Mesenchymal stem cell (in vitro differentiated cells and primary cell): Measurements from ENCODE around the gene TTC9B.

Experiments used
- DNase-seq: peaks from one replicate; pipeline ENCODE4 v3.0.0-alpha.2; 2013
- H2AFZ ChIP-seq: one replicate; pipeline ENCODE4 v1.6.1; 2013; ENCODE audit warnings: low read depth, mild to moderate bottlenecking, control low read depth, inconsistent platforms, low read length, moderate library complexity
- H2AK5ac ChIP-seq: 2 replicates; pipeline ENCODE4 v1.6.1; 2013; ENCODE audit warnings: low read length, moderate library complexity, mild to moderate bottlenecking, inconsistent platforms; ENCODE audit not compliant: severe bottlenecking
- H2BK120ac ChIP-seq: one replicate; pipeline ENCODE4 v1.6.1; 2013; ENCODE audit warnings: low read depth, mild to moderate bottlenecking, inconsistent platforms, low read length, moderate library complexity
- H2BK12ac ChIP-seq, 2 experiments: one replicate each; pipeline ENCODE4 v1.6.1; 2013; ENCODE audit warnings: inconsistent platforms in 2 of 2, low read length in 2 of 2, mild to moderate bottlenecking in 2 of 2, moderate library complexity in 2 of 2, control low read depth in 1 of 2
- H2BK15ac ChIP-seq: one replicate; pipeline ENCODE4 v1.6.1; 2013; ENCODE audit warnings: mild to moderate bottlenecking, low read depth, inconsistent platforms; ENCODE audit not compliant: poor library complexity, severe bottlenecking
- H2BK5ac ChIP-seq: 2 replicates; pipeline ENCODE4 v1.6.1; 2013; ENCODE audit warnings: low read depth, mild to moderate bottlenecking, low read length, control low read depth, inconsistent platforms; ENCODE audit not compliant: poor library complexity, severe bottlenecking
- H3K14ac ChIP-seq, 2 experiments: one replicate each; pipeline ENCODE4 v1.6.1; 2013; ENCODE audit warnings: inconsistent platforms in 2 of 2, low read length in 2 of 2, control low read depth in 1 of 2, mild to moderate bottlenecking in 1 of 2, moderate library complexity in 1 of 2
- H3K18ac ChIP-seq, 2 experiments: one replicate each; pipeline ENCODE4 v1.6.1; 2013; ENCODE audit warnings: inconsistent platforms in 2 of 2, low read length in 2 of 2, control low read depth in 1 of 2, low read depth in 1 of 2, mild to moderate bottlenecking in 1 of 2
- H3K23ac ChIP-seq, 2 experiments: one replicate each; pipeline ENCODE4 v1.6.1; 2013; ENCODE audit warnings: inconsistent platforms in 2 of 2, low read length in 2 of 2, mild to moderate bottlenecking in 2 of 2, moderate library complexity in 2 of 2, control low read depth in 1 of 2
- H3K27ac ChIP-seq: 2 replicates; pipeline ENCODE4 v1.5.1; 2013; ENCODE audit warnings: mild to moderate bottlenecking, moderate library complexity, low read length, control low read depth, inconsistent platforms; ENCODE audit not compliant: poor library complexity, severe bottlenecking
- H3K27me3 ChIP-seq, 2 experiments: 2 replicates each; pipeline versions ENCODE4 v1.6.1 to v1.7.0; 2013; ENCODE audit warnings: low read length in 2 of 2, mild to moderate bottlenecking in 2 of 2, moderate library complexity in 2 of 2, control low read depth in 1 of 2, inconsistent platforms in 1 of 2; ENCODE audit not compliant: control insufficient read depth in 1 of 2, insufficient read depth in 1 of 2
- H3K36me3 ChIP-seq, 2 experiments: 2 replicates each; pipeline versions ENCODE4 v1.6.1 to v1.7.0; 2013; ENCODE audit warnings: low read length in 2 of 2, control low read depth in 1 of 2, inconsistent platforms in 1 of 2, low read depth in 1 of 2, mild to moderate bottlenecking in 1 of 2; ENCODE audit not compliant: insufficient read depth in 2 of 2, control insufficient read depth in 1 of 2
- H3K4ac ChIP-seq, 2 experiments: one replicate each; pipeline ENCODE4 v1.6.1; 2013; ENCODE audit warnings: inconsistent platforms in 2 of 2, low read length in 2 of 2, mild to moderate bottlenecking in 2 of 2, moderate library complexity in 2 of 2, control low read depth in 1 of 2, low read depth in 1 of 2
- H3K4me1 ChIP-seq: 2 replicates; pipeline ENCODE4 v1.6.1; 2013; ENCODE audit warnings: low read depth, low read length, control low read depth; ENCODE audit not compliant: control insufficient read depth, insufficient read depth
- H3K4me2 ChIP-seq: 2 replicates; pipeline ENCODE4 v1.6.1; 2013; ENCODE audit warnings: low read length, mild to moderate bottlenecking, inconsistent platforms; ENCODE audit not compliant: poor library complexity, severe bottlenecking
- H3K4me3 ChIP-seq, 2 experiments: 2 replicates each; pipeline versions ENCODE4 v1.5.1 to v1.7.0; 2013; ENCODE audit warnings: low read length in 2 of 2, mild to moderate bottlenecking in 2 of 2, control low read depth in 1 of 2, low read depth in 1 of 2; ENCODE audit not compliant: insufficient read depth in 1 of 2
- H3K79me1 ChIP-seq: replicated peaks from 2 replicates; pipeline ENCODE4 v1.6.1; 2013; ENCODE audit warnings: mild to moderate bottlenecking, control low read depth, low read length, inconsistent platforms; ENCODE audit not compliant: poor library complexity, severe bottlenecking
- H3K9ac ChIP-seq: 2 replicates; pipeline ENCODE4 v1.7.0; 2013; ENCODE audit warnings: mild to moderate bottlenecking, low read length, moderate library complexity
- H3K9me3 ChIP-seq: 2 replicates; pipeline ENCODE4 v1.7.0; 2013; ENCODE audit warnings: mild to moderate bottlenecking, low read length; ENCODE audit not compliant: control insufficient read depth
- H4K8ac ChIP-seq: one replicate; pipeline ENCODE4 v1.6.1; 2013; ENCODE audit warnings: inconsistent platforms, mild to moderate bottlenecking, low read length, moderate library complexity
- H4K91ac ChIP-seq: one replicate; pipeline ENCODE4 v1.6.1; 2013; ENCODE audit warnings: mild to moderate bottlenecking, low read length, inconsistent platforms
- WGBS: methylation state at CpG from one replicate; pipeline ENCODE4 v1.1.7; 2013; ENCODE audit warnings: mixed read lengths; 5-methylcytosine and 5-hydroxymethylcytosine counted together

TTC9B gene

GRCh38 chr19:40244579-40245317 is 26.6 kb upstream of the TTC9B start:
- no peak overlapping the region for H3K14ac ChIP-seq
- no peak overlapping the region for H3K4me3 ChIP-seq
- no peak overlapping the region for H4K91ac ChIP-seq
- H2BK120ac ChIP-seq = no peak overlapping the region
- H2AFZ ChIP-seq = no peak overlapping the region
- H3K9ac ChIP-seq = no peak overlapping the region
- no peak overlapping the region for H3K4ac ChIP-seq
- no peak overlapping the region for H2BK15ac ChIP-seq
- H3K36me3 ChIP-seq = peaks cover 43 to 57% of the 10 kb centered on the region in 2 experiments
- no peak overlapping the region for H3K4me2 ChIP-seq
- H3K4me1 ChIP-seq = peaks cover 18% of the 10 kb centered on the region
- H3K23ac ChIP-seq = no peak overlapping the region
- no peak overlapping the region for H2BK5ac ChIP-seq
- no peak for DNase-seq
- no peak overlapping the region for H2AK5ac ChIP-seq
- H3K79me1 ChIP-seq = peaks cover 58% of the 10 kb centered on the region
- H3K9me3 ChIP-seq = no peaks in the 10 kb centered on the region
- WGBS = 91% methylated on average over 12 of the region's 12 CpGs
- no peak overlapping the region for H2BK12ac ChIP-seq
- no peak overlapping the region for H4K8ac ChIP-seq
- H3K27me3 ChIP-seq = no peaks in the 10 kb centered on the region
- no peak overlapping the region for H3K27ac ChIP-seq
- H3K18ac ChIP-seq = no peak overlapping the region

- Histone ChIP-seq H3K9me3 (no peaks in the 10 kb centered on the region), H2AFZ (no peak overlapping the region), H3K4ac (no peak overlapping the region), H2BK12ac (no peak overlapping the region), H3K4me1 (peaks cover 18% of the 10 kb centered on the region), H2BK120ac (no peak overlapping the region), H2AK5ac (no peak overlapping the region), H3K4me3 (no peak overlapping the region), H3K79me1 (peaks cover 57% of the 10 kb centered on the region), H3K14ac (peak overlapping the region in 1 of 2 experiments; percentile 78), H2BK15ac (no peak overlapping the region), H3K23ac (no peak overlapping the region), H3K27ac (no peak overlapping the region), H3K36me3 (peaks cover 48 to 60% of the 10 kb centered on the region in 2 experiments), H3K9ac (no peak overlapping the region), H3K4me2 (peak overlapping the region; percentile 48), H4K8ac (no peak overlapping the region), H3K18ac (no peak overlapping the region), H4K91ac (no peak overlapping the region), H2BK5ac (no peak overlapping the region), H3K27me3 (no peaks in the 10 kb centered on the region)
- no peak for DNase-seq
- 100% methylated on average over 2 of the region's 2 CpGs for WGBS
Measured at GRCh38 chr19:40243181-40243580, 25.0 kb upstream of the TTC9B start.

GRCh38 chr19:40242480-40242879 is 24.3 kb upstream of the TTC9B start:
- H4K91ac ChIP-seq = no peak overlapping the region
- no peak overlapping the region for H4K8ac ChIP-seq
- H2BK5ac ChIP-seq = no peak overlapping the region
- H3K27me3 ChIP-seq = no peaks in the 10 kb centered on the region
- H2AK5ac ChIP-seq = no peak overlapping the region
- no peak overlapping the region for H2BK120ac ChIP-seq
- DNase-seq = no peak
- H3K79me1 ChIP-seq = peaks cover 55% of the 10 kb centered on the region
- H3K4me1 ChIP-seq = peaks cover 16% of the 10 kb centered on the region
- H3K36me3 ChIP-seq = peaks cover 50 to 60% of the 10 kb centered on the region in 2 experiments
- H3K14ac ChIP-seq = no peak overlapping the region
- no peak overlapping the region for H3K4ac ChIP-seq
- no peak overlapping the region for H2BK15ac ChIP-seq
- no peak overlapping the region for H3K18ac ChIP-seq
- no peak overlapping the region for H3K4me2 ChIP-seq
- H3K4me3 ChIP-seq = no peak overlapping the region
- H3K23ac ChIP-seq = no peak overlapping the region
- H2BK12ac ChIP-seq = no peak overlapping the region
- 94% methylated on average over 12 of the region's 12 CpGs for WGBS
- no peak overlapping the region for H2AFZ ChIP-seq
- peak overlapping the region; percentile 63 for H3K9ac ChIP-seq
- H3K9me3 ChIP-seq = no peaks in the 10 kb centered on the region
- no peak overlapping the region for H3K27ac ChIP-seq

GRCh38 chr19:40241809-40242384 is 23.7 kb upstream of the TTC9B start:
- Histone ChIP-seq H3K36me3 (peaks cover 49 to 60% of the 10 kb centered on the region in 2 experiments), H3K27ac (no peak overlapping the region), H3K9me3 (no peaks in the 10 kb centered on the region), H2BK120ac (no peak overlapping the region), H3K4ac (no peak overlapping the region), H3K4me3 (no peak overlapping the region), H3K27me3 (no peaks in the 10 kb centered on the region), H3K9ac (peak overlapping the region; percentile 63), H2AFZ (no peak overlapping the region), H3K4me2 (no peak overlapping the region), H2AK5ac (no peak overlapping the region), H3K14ac (no peak overlapping the region), H2BK5ac (no peak overlapping the region), H2BK12ac (no peak overlapping the region), H4K8ac (no peak overlapping the region), H3K18ac (no peak overlapping the region), H3K23ac (no peak overlapping the region), H3K79me1 (peaks cover 53% of the 10 kb centered on the region), H3K4me1 (peaks cover 14% of the 10 kb centered on the region), H2BK15ac (no peak overlapping the region), H4K91ac (no peak overlapping the region)
- WGBS = 94% methylated on average over 20 of the region's 21 CpGs
- DNase-seq = no peak
